Measurements from ENCODE around the gene MCTP2. TPM values are rescaled to one million over a fixed set of nuclear protein-coding genes. Genes with fewer than 3 reads are reported as not detected.

The MCTP2 gene, protein sequence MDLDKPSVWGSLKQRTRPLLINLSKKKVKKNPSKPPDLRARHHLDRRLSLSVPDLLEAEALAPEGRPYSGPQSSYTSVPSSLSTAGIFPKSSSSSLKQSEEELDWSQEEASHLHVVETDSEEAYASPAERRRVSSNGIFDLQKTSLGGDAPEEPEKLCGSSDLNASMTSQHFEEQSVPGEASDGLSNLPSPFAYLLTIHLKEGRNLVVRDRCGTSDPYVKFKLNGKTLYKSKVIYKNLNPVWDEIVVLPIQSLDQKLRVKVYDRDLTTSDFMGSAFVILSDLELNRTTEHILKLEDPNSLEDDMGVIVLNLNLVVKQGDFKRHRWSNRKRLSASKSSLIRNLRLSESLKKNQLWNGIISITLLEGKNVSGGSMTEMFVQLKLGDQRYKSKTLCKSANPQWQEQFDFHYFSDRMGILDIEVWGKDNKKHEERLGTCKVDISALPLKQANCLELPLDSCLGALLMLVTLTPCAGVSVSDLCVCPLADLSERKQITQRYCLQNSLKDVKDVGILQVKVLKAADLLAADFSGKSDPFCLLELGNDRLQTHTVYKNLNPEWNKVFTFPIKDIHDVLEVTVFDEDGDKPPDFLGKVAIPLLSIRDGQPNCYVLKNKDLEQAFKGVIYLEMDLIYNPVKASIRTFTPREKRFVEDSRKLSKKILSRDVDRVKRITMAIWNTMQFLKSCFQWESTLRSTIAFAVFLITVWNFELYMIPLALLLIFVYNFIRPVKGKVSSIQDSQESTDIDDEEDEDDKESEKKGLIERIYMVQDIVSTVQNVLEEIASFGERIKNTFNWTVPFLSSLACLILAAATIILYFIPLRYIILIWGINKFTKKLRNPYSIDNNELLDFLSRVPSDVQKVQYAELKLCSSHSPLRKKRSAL
- total RNA-seq: 11.6 and 21.2 TPM in 2 replicates

GRCh38 chr15:94230883-94231722 is at the start of gene MCTP2:
Gene MCTP2, plus strand, starts transcription at chr15:94231561. Its CDS starts 66,705 bp downstream, at chr15:94298266.

